HG02571 (cell line): Measurements from ENCODE around the gene C9orf85.
"Not testable (repeated sequence)": the region's sequence is repeated elsewhere in the genome, so short reads cannot be mapped to it uniquely, and the experiment has no call there.

Experiments used
- ATAC-seq: cut with Tn5 transposase; IDR thresholded peaks from one replicate; pipeline ENCODE4 v1.9.1; 2021; ENCODE audit warnings: mild to moderate bottlenecking, moderate library complexity; ENCODE audit not compliant: unreplicated experiment

The C9orf85 gene

GRCh38 chr9:71987471-71988371 lies 76.3 kb downstream of the C9orf85 start:
- ATAC-seq: no peak

DNA sequence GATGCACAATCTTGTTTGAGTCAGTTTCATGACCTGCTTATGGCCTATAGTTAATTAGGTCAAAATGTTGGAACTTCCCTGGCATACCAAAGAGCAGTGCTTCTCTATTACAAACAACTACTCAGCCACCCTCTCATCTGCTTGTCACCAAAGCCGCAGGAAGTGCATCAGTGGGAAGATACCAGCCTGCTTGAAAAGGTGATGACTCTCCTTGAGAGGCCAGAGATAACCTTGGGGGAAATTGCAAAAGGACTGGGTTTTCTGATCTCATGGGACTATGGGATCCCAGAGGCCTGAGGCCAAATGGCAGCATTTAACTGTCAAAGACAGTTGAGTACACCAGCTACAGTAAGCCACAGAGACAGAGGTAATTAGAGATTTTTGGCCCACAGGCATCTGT lies 79.0 kb downstream of the C9orf85 start:
- no peak for ATAC-seq

DNA sequence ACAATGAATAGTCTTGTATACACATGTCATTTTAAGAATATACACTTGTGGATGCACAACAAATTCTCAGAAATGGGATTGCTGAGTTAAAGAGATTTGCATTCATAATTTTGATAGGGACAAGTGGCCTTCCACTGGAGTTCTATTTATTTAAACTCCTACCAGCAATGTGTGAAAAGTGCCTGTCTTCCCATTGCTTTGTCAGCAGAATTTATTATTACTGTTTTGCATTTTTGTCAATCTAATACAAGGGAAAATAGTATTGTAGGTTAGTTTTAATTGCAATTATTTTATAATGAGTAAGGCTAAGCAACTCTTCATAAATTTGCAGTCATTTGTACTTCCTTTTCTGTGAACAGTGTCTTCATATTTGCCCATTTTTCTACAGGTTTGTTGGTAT lies 94.0 kb downstream of the C9orf85 start:
- ATAC-seq: no peak

DNA sequence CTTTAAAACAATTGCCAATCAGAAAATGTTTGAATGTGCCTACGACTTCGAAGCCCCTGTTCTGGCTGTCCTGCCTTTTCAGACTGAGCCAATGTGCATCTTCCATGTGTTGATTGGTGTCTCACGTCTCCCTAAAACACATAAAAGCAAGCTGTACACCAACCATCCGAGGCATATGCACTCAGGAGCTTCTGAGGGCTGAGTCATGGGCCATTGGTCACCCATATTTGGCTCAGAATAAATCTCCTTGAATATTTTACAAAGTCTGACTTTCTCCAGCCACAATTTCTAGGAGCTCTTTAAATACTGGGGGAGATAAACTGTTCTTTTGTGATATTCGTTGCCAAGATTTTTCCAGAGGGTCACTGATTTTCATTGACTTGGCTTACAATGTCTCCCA lies 95.1 kb downstream of the C9orf85 start:
- ATAC-seq: no peak

GRCh38 chr9:72007726-72008125 lies 96.3 kb downstream of the C9orf85 start:
- ATAC-seq: not testable (repeated sequence)

DNA sequence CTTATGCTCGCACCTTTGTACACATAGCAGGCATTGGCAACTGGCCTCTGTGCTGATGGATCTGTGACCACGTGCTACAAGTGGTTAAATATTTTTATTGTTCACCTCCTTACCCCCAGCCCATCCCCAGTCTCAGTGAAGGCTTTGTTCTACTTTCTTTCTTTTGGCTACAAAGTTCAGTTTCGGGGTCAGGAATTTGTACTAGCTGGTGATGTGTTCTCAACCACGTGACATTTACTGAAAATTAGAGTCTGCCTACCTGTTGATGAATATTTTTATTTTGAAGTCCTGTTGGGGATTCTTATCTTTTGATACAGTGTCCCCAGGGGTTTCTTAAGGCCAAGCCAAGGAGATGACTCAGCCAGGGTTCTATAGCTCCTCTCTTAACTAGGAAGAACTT lies 101.2 kb downstream of the C9orf85 start:
- no peak for ATAC-seq

GRCh38 chr9:72013292-72013760 lies 101.9 kb downstream of the C9orf85 start:
- no peak for ATAC-seq

GRCh38 chr9:72022841-72023240 lies 111.4 kb downstream of the C9orf85 start:
- ATAC-seq: no peak
